HG03108 (cell line): ENCODE measurements around the gene KATNAL1.

Source experiments
- ATAC-seq: cut with Tn5 transposase; IDR thresholded peaks from one replicate; pipeline ENCODE4 v1.9.1; 2021; ENCODE audit warnings: moderate library complexity; ENCODE audit not compliant: unreplicated experiment

KATNAL1 gene

DNA sequence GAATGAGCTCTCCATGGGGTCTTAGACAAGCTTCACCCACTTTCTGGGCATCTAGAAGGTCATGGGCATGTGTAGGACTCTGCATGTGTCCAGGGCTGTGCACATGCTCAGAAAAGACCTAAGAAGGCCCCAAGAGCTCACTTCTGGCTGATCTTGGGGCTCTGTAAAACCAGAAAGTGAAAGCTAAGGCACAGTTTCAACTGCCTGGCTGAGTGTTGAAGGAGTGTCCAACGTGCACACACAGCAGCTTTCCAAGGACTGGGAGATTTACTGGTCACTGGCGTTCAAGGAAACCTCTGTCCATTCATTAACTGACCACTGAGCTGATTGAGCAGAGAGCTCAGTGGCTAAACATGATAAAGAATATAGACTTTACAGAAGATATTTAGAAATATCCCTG is 137.9 kb downstream of the KATNAL1 start:
- ATAC-seq, result no peak

DNA sequence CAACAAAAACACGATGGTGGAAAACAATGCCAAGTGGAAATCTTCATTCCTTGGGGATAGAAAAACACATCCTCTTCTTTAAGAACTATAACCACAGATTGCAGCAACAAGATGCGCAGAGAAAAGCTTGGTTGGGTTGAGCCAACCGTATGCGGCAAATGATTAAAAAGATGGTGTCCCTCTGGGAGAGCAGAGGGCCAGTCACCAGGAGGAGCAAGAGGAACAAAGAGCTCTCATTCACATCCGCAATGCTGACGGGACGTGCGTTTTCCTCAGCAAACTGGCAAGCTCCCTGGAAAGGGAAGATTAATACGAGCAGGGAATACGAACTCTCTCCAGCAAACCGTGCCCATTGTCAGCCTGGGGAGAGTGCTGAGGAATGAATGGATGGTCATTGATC is 141.6 kb downstream of the KATNAL1 start:
- ATAC-seq, result no peak

DNA sequence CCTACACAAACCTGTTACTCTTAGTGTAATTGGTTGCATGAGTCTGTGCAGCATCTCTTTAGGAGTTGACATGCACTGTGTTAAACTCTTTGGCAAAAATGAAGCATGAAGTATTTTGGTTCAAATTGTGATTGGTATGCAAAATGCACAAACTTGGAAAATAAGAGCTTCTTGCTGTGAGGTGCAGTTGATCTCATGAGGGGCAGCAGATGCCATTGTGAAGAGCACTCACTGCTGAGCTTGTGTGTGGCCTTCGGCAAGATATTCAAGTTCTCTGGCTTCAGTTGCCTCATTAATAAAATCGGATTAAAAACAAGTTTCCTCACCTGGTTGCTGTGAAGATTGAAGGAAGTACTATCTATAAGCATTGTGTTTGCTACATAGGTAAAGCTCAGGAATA is 142.3 kb downstream of the KATNAL1 start:
- ATAC-seq, result no peak

DNA sequence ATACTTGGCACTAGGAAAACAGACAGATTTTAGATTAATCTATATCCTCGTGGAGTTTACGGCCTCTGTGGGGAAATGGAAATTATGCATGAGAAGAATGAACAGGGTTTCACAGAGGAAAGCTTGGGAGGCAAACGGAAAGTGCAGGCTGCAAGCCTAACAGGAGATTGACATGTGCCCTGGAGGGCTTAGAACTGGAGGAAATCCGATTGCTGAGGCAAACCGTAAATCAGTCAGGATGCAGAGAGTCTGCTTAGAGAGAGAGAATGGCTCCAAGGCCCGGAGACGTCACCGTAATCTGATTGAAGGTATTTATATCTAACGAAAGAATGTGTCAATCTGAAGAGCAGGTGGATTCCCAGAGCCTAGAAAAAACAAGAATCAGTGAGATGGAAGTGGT is 143.2 kb downstream of the KATNAL1 start:
- no peak for ATAC-seq

- no peak for ATAC-seq
Observed at GRCh38 chr13:30163441-30163840, 143.9 kb downstream of the KATNAL1 start.

GRCh38 chr13:30159446-30159839 is 147.9 kb downstream of the KATNAL1 start:
- no peak for ATAC-seq

DNA sequence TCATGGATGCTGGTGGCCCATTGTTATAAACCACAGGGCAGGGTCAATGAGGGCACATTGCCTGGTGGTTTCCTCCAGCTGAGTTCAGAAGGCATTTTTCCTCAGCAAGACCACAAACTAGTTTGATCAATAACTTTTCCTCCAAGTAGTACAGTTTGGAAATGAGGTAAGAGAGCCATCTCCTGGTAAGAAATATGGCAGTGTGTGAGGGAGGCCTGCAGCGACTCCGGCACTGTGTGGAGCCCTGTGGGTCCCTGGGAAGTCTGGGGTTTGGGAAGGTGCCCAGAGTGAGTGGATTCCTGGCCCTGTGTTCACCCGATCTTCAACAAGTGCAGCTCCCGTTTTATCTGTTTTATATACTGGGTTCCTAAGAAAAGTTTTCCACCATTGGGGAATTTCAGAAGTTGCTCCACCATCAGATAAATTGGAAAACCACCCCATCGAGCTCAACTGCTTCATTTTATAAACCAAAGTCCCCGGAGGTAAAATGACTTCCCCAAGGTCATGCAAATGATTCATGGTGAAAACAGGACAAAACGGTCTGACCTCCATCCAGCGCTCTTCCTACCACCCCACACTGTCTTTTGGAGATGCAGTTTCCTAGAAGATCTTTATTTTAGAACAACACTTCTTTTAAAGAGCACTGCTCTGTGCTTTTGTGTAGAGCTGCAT is 148.4 kb downstream of the KATNAL1 start:
- ATAC-seq, result no peak

DNA sequence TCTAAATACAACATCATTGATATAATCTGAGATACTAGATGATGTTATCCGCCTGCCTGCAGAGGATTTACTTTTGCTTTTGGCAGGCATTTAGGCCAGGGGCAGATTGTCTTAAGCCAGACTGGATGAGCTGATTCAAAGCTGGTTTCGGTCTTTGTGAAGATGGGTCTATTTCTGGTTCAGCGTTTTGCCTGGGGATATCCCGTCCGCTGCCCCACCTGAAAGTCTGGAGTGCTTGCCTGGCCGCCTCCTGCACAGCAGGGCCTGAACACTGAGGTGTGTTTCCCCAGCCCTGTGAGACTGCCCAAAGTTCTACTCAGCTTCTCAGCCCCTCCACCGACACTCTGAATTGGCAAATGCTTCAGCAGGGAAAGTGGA is 149.7 kb downstream of the KATNAL1 start:
- no peak for ATAC-seq

DNA sequence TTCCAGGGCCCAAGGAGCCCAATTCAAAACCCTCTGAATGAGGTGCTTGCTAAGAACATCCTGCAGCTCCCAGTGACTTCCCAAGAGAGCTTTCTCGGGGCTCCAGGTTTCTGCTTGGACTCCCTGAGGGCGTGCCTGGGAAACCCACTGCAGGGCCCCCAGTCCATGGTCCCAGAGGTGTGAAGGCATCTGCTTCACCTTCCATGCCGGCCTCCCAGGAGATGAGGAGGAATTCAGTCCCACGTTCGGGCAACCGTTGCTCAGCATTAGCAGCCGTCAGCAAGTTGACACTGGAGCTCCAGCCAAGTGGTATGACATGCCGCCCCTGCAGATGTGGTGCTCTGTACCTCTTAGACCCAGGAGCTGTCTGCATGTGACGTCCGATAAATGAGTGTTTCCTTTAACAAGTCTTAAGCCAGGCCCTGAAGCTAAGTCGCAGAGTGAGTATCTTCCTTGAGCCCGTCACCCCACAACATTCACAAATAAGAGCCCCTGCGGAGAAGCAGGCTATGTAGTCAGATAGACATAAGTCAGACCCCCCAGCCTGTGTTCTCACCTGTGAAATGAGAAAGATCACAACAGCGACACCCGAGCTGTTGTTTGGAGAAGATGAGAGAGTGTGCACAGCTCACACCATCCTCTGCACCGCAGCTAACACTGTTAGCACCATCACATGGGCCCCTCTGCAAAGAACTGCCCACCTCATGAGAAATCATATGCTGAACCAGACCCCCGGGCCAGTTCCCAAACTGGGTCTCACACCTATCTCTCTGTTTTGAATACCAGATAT is 150.3 kb downstream of the KATNAL1 start:
- ATAC-seq, result no peak

GRCh38 chr13:30156270-30156669 is 151.1 kb downstream of the KATNAL1 start:
- ATAC-seq, result no peak

GRCh38 chr13:30154931-30155330 is 152.4 kb downstream of the KATNAL1 start:
- no peak for ATAC-seq

DNA sequence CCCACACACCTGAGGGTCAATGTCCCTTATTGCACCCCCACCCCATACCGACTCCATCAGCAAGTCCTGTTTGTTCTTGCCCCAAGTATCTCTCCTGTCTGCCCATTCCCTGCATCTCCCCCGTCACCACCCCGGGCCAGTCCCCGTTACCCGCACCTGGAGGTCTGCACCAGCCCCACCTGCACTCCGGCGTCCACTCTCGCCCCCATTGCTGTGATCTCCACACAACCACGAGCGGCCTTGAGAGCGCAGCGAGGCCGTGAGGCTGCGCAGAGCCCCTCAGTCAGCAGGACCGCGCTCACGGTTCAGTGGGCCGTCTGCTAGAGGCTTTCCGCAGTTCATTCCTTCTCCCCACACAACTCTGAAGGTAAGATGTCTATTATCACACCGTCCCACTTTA is 152.8 kb downstream of the KATNAL1 start:
- no peak for ATAC-seq

- ATAC-seq, result no peak
Observed at GRCh38 chr13:30153545-30154426, 153.6 kb downstream of the KATNAL1 start.
